ENCODE data around the gene GGPS1. TPM values are rescaled to one million over a fixed set of nuclear protein-coding genes. Genes with fewer than 3 reads are reported as not detected.
A peak's percentile ranks its signal among the peaks of the same experiment; 100 is the strongest.
"Not testable (repeated sequence)": the region's sequence is repeated elsewhere in the genome, so short reads cannot be mapped to it uniquely, and the experiment has no call there.

Gene GGPS1
- total RNA-seq, 1 donor from 2014 or later, result 21.1 TPM

GRCh38 chr1:235341334-235341733 is 13.0 kb downstream of the GGPS1 start:
- no peak for ATAC-seq

DNA sequence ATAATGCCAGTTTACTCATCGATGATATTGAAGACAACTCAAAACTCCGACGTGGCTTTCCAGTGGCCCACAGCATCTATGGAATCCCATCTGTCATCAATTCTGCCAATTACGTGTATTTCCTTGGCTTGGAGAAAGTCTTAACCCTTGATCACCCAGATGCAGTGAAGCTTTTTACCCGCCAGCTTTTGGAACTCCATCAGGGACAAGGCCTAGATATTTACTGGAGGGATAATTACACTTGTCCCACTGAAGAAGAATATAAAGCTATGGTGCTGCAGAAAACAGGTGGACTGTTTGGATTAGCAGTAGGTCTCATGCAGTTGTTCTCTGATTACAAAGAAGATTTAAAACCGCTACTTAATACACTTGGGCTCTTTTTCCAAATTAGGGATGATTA is 13.7 kb downstream of the GGPS1 start:
- ATAC-seq, result no peak

DNA sequence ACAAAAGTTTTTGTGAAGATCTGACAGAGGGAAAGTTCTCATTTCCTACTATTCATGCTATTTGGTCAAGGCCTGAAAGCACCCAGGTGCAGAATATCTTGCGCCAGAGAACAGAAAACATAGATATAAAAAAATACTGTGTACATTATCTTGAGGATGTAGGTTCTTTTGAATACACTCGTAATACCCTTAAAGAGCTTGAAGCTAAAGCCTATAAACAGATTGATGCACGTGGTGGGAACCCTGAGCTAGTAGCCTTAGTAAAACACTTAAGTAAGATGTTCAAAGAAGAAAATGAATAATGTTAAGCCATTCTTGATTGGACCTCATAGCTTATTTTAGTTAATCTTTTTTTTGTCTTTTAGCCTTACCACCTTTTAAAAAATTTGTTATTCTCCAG is 14.1 kb downstream of the GGPS1 start:
- ATAC-seq, result no peak

- no peak for ATAC-seq
Measured at GRCh38 chr1:235343726-235344125, 15.4 kb downstream of the GGPS1 start.

GRCh38 chr1:235351441-235351840 is 23.1 kb downstream of the GGPS1 start:
- no peak for ATAC-seq

DNA sequence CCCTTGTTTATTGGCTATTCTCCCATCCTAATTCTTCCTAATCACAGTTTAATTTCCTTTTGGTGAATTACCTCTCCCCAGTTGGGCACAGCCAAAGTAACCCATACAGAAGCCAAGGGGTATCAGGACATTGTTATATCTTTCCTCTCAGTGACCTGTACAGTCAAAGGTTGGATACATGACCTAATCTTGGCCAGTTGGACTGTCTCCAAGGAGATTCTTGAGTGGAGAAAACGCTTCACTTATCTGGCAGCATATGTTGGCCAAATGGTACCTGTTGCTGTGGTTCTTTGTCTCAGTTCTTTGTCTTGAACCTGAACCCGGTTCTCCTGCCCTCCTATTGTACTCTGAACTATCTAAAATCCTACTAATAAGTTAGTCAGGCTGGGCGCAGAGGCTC is 23.5 kb downstream of the GGPS1 start:
- no peak for ATAC-seq

DNA sequence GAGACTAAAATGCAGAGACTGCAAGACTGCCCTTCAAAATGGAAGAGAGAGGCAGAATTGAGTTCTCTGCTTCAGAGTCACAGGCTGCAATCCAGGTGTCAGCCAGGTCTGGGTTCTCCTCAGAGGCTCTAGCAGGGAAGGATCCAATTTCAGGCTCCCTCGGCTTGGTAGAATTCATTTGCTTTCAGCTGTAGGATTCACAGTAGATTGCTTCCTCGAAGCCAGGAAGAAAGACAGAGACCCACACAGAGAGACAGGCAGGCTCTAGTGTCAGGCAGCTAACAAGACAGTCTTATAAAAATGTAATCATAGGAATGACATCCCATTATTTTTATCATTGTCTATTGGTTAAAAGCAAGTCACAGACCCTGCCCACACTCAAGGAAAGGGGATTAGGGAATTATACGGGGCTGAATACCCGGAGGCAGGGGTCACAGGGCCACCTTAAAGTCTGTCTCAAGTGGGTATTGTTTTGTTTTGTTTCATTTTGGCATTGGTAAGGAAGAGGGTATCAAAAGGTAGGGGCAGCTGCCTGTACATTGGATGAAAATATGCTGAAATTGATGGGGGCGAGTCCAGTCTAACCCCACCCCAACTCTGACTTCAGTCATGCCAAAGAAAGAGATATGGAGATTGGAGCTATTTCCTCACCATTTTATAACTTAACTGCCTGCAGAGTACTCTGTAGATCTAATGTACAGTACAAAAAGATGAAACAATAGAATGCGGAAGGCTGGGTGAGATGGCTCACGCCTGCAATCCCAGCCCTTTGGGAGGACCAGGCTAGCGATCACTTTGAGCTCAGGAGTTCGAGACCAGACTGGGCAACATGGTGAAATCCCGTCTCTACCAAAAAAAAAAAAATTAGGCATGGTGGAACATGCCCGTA is 29.4 kb downstream of the GGPS1 start:
- ATAC-seq, result no peak

GRCh38 chr1:235358899-235359298 is 30.5 kb downstream of the GGPS1 start:
- ATAC-seq, result no peak

DNA sequence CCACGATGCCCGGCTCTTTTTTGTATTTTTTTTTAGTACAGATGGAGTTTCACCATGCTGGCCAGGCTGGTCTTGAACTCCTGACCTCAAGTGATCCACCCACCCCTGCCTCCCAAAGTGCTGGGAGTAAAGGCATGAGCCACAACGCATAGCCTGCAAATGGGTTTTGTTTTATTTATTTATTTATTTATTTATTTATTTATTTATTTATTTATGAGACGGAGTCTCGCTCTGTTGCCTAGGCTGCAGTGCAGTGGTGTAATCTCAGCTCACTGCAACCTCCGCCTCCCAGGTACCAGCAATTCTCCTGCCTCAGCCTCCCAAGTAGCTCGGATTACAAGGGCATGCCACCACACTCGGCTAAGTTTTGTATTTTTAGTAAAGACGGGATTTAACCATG is 35.8 kb downstream of the GGPS1 start:
- ATAC-seq, result not testable (repeated sequence)

DNA sequence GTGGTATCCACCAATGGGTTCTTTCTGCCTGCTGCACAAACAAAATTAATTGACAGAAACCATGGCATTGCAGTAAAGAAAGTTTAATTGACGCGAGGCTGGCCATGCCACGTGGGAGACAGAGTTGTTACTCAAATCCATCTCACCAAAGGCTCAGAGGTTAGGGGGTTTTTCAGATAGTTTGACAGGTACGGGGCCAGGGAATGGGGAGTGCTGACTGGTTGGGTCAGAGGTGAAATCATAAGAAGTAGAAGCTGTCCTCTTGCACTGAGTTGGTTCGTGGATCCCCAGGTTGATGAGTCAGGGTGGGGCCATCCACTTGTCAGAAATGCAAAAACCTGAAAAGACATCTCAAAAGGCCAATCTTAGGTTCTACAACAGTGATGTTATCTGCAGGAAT is 37.9 kb downstream of the GGPS1 start:
- no peak for ATAC-seq

DNA sequence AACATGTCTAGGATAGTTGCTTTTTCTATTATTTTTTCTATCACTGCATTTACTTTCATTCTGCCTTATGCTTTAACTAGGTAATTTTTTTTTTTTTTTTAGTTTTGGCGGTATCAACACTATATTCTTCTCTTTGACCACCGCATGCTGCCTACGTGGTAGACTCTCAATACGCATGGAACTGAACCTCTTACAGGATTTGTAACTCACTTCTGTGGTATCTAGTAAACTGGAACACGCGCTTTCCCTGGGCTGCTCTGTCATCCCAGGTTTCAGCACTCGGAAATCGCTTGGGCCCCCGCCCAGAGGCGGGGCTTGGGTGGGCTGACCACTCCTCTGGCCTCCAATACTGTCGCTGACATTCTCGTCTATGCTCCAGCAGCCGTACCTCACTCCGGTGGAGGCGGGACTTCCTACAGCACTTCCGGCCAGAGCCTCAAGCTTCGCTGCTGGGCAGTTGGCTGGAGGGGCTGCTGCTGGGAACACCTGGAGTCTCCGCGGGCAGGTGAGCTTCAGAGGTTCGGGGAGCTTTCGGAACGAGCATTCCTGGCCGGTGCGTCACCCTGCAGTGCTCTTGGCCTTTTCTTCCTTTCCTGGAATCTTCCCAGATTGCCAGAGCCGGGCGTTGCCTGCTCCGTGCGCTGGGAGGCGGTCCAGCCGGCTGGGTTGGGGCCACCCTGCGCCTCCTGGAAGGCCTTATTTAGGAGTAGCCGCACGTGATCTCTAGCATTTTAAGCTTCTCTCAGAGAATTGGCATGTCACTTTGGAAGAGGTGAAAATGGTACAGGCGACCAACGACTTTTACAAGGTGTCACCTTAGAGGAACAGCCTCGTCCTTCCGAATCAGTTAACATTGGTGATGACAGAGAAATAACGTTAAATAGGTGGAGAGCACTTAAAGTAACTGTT is 38.9 kb downstream of the GGPS1 start, which contains the start of gene TBCE:
Gene TBCE, plus strand, starts transcription at position 428 of the 909 bp plus-strand sequence. CDS start 12,623 bp downstream, outside the sequence.
- peak; percentile 100 for ATAC-seq

- ATAC-seq, result no peak
Measured at GRCh38 chr1:235368428-235368827, 40.1 kb downstream of the GGPS1 start.

GRCh38 chr1:235369802-235370201 is 41.4 kb downstream of the GGPS1 start:
- ATAC-seq, result no peak

- no peak for ATAC-seq
Measured at GRCh38 chr1:235375919-235376605, 47.7 kb downstream of the GGPS1 start.

GRCh38 chr1:235378134-235378735 is 49.9 kb downstream of the GGPS1 start:
- ATAC-seq, result not testable (repeated sequence)

GRCh38 chr1:235381955-235382739 is 53.8 kb downstream of the GGPS1 start:
- ATAC-seq, result not testable (repeated sequence)

- not testable (repeated sequence) for ATAC-seq
Measured at GRCh38 chr1:235385633-235386032, 57.3 kb downstream of the GGPS1 start.

- ATAC-seq, result no peak
Measured at GRCh38 chr1:235391874-235392273, 63.5 kb downstream of the GGPS1 start.
